MM.1S (cell line): ENCODE data around the gene CD84.

Source experiments
- EZH2 ChIP-seq: fragments of 300-600 bp; sonication (generic); optimal IDR thresholded peaks from 2 replicates; pipeline ENCODE3; 2017; ENCODE audit warnings: low read depth, mild to moderate bottlenecking, antibody characterized with exemption, low read length, mixed read lengths
- TF ChIP-seq, protein P1 (sequence below): fragments of 300-600 bp; sonication (generic); IDR thresholded peaks from 2 replicates; pipeline ENCODE4 v1.5.1; 2016; ENCODE audit warnings: antibody characterized with exemption, low read length, mixed read lengths

DNA sequence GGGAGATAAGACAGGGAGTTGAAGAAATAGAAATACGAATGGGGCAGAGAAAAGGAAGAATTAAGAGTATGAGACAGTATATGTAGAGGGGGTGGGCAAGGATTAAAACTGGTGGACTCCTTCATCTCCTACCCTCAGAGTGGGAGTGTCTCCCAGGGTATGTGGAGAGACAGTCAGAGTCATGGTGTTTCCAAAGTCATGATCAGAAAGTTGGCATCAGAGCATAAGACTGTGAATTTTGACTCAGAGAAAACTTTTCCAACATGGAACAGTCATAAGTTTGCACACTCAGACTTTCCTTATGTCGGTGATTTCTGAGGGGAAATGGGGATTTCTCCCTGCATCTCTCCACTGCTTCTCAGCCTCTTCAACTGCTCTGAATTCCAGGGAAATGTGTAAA is 2.4 kb downstream of the CD84 start:
- no peak for TF ChIP-seq EZH2
- TF ChIP-seq, protein P1, sequence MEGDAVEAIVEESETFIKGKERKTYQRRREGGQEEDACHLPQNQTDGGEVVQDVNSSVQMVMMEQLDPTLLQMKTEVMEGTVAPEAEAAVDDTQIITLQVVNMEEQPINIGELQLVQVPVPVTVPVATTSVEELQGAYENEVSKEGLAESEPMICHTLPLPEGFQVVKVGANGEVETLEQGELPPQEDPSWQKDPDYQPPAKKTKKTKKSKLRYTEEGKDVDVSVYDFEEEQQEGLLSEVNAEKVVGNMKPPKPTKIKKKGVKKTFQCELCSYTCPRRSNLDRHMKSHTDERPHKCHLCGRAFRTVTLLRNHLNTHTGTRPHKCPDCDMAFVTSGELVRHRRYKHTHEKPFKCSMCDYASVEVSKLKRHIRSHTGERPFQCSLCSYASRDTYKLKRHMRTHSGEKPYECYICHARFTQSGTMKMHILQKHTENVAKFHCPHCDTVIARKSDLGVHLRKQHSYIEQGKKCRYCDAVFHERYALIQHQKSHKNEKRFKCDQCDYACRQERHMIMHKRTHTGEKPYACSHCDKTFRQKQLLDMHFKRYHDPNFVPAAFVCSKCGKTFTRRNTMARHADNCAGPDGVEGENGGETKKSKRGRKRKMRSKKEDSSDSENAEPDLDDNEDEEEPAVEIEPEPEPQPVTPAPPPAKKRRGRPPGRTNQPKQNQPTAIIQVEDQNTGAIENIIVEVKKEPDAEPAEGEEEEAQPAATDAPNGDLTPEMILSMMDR = no peak
